Thoracic aorta (tissue), 2 donors: ENCODE measurements around the gene LRCH1. TPM values are rescaled to one million over a fixed set of nuclear protein-coding genes. Genes with fewer than 3 reads are reported as not detected.

Experiments used
- ATAC-seq: fragments of 150-250 bp; one replicate; pipeline ENCODE4 v1.8.0; 2017; ENCODE audit warnings: low read depth; ENCODE audit not compliant: insufficient number of reproducible peaks, low FRiP score
- DNase-seq: peaks from one replicate; pipeline ENCODE4 v3.0.0-alpha.2; 2020; ENCODE audit warnings: low spot score
- H3K27ac ChIP-seq, 2 donors: fragments of 200-600 bp; sonication (generic); 1 replicate in 1 of 2; 2 replicates in 1 of 2; pipeline ENCODE4 v1.5.1; 2016; ENCODE audit warnings: mild to moderate bottlenecking in 2 of 2, moderate library complexity in 2 of 2
- H3K27me3 ChIP-seq: fragments of 200-600 bp; sonication (generic); replicated peaks from 2 replicates; pipeline ENCODE4 v1.6.0; 2016; ENCODE audit warnings: mild to moderate bottlenecking; ENCODE audit not compliant: insufficient read depth
- H3K36me3 ChIP-seq: fragments of 200-600 bp; sonication (generic); one replicate; pipeline ENCODE4 v1.5.1; 2016
- H3K4me1 ChIP-seq, 2 donors: fragments of 200-600 bp; sonication (generic); 1 replicate in 1 of 2; 2 replicates in 1 of 2; pipeline versions ENCODE4 v1.5.1 to v1.6.0; 2016; ENCODE audit warnings: low read depth in 2 of 2, mild to moderate bottlenecking in 1 of 2; ENCODE audit not compliant: control insufficient read depth in 1 of 2
- H3K4me3 ChIP-seq: fragments of 200-600 bp; sonication (generic); 2 replicates; pipeline ENCODE4 v1.5.1; 2016; ENCODE audit warnings: mild to moderate bottlenecking
- H3K9me3 ChIP-seq: fragments of 200-600 bp; sonication (generic); 2 replicates; pipeline ENCODE4 v1.5.1; 2016
- CTCF ChIP-seq: fragments of 200-600 bp; sonication (generic); IDR thresholded peaks from one replicate; pipeline ENCODE4 v1.5.1; 2019; ENCODE audit warnings: antibody characterized with exemption
- total RNA-seq, 2 donors: library from RNA; depleted of rRNA; stranded (reverse); fragments of >200 nt; gene quantifications; one replicate each; pipeline versions ENCODE4 v1.1.0 to v1.2.3, GENCODE V29; 2016

Gene LRCH1
- total RNA-seq, 2 donors from 2014 or later = 29.4 to 38.9 TPM

- peak overlapping the region; percentile 28 to 65 for H3K27ac ChIP-seq
- no peak overlapping the region for H3K4me3 ChIP-seq
- peaks cover 56 to 93% of the 10 kb centered on the region in 2 donors for H3K4me1 ChIP-seq
Measured at GRCh38 chr13:46598140-46598819, 45.3 kb downstream of the LRCH1 start.

GRCh38 chr13:46598820-46599180 is 45.8 kb downstream of the LRCH1 start:
- no peak overlapping the region for H3K27ac ChIP-seq
- ATAC-seq (no peak), DNase-seq (no peak)
- H3K9me3 ChIP-seq = no peaks in the 10 kb centered on the region
- H3K4me1 ChIP-seq = peaks cover 51 to 93% of the 10 kb centered on the region in 2 donors
- no peak for TF ChIP-seq CTCF
- H3K36me3 ChIP-seq = no peaks in the 10 kb centered on the region
- H3K27me3 ChIP-seq = no peaks in the 10 kb centered on the region
- H3K4me3 ChIP-seq = peak overlapping the region; percentile 24

More at GRCh38 chr13:46598140-46598819, 45.3 kb downstream of the LRCH1 start:
- Histone ChIP-seq H3K27me3 (no peaks in the 10 kb centered on the region), H3K36me3 (no peaks in the 10 kb centered on the region), H3K9me3 (no peaks in the 10 kb centered on the region)
- no peak for TF ChIP-seq CTCF
- DNase-seq (no peak), ATAC-seq (no peak)

GRCh38 chr13:46600943-46601311 is 48.0 kb downstream of the LRCH1 start:
- Histone ChIP-seq H3K9me3 (no peaks in the 10 kb centered on the region), H3K4me1 (peaks cover 47 to 93% of the 10 kb centered on the region in 2 donors), H3K4me3 (no peak overlapping the region), H3K36me3 (no peaks in the 10 kb centered on the region), H3K27ac (peak overlapping the region; percentile 2 to 31), H3K27me3 (no peaks in the 10 kb centered on the region)
- no peak for ATAC-seq
- TF ChIP-seq CTCF = no peak
- no peak for DNase-seq

- Histone ChIP-seq H3K27me3 (no peaks in the 10 kb centered on the region), H3K4me3 (no peak overlapping the region), H3K27ac (no peak overlapping the region), H3K9me3 (no peaks in the 10 kb centered on the region), H3K36me3 (no peaks in the 10 kb centered on the region), H3K4me1 (peaks cover 44 to 96% of the 10 kb centered on the region in 2 donors)
- no peak for TF ChIP-seq CTCF
- DNase-seq (no peak), ATAC-seq (no peak)
Measured at GRCh38 chr13:46602531-46602930, 49.6 kb downstream of the LRCH1 start.

- Histone ChIP-seq H3K27ac (no peak overlapping the region), H3K36me3 (no peaks in the 10 kb centered on the region), H3K4me1 (peaks cover 50 to 96% of the 10 kb centered on the region in 2 donors), H3K4me3 (no peak overlapping the region), H3K27me3 (no peaks in the 10 kb centered on the region), H3K9me3 (no peaks in the 10 kb centered on the region)
- TF ChIP-seq CTCF = no peak
- ATAC-seq = peak; percentile 51
- DNase-seq = no peak
Measured at GRCh38 chr13:46603165-46603603, 50.2 kb downstream of the LRCH1 start.
